BLaER1 treated with 17β-estradiol and CSF1 and Interleukin-3, amounts not matched to agents 10 nM and 100 nM (cell line): ENCODE results near the gene DTNA.

Experiments used
- H3K27ac ChIP-seq, 11 experiments: shearing (Covaris generic); formaldehyde crosslinking; 2 replicates each; pipeline ENCODE4 v1.8.1; 2022
- H3K27me3 ChIP-seq, 11 experiments: shearing (Covaris generic); formaldehyde crosslinking; 2 replicates each; pipeline ENCODE4 v1.8.1; 2022
- H3K36me3 ChIP-seq, 11 experiments: shearing (Covaris generic); formaldehyde crosslinking; 2 replicates each; pipeline ENCODE4 v1.8.1; 2022
- H3K4me1 ChIP-seq, 10 experiments: shearing (Covaris generic); formaldehyde crosslinking; 2 replicates each; pipeline ENCODE4 v1.8.1; 2022
- H3K4me2 ChIP-seq, 11 experiments: shearing (Covaris generic); formaldehyde crosslinking; 2 replicates each; pipeline ENCODE4 v1.8.1; 2022
- H3K4me3 ChIP-seq, 10 experiments: shearing (Covaris generic); formaldehyde crosslinking; 2 replicates each; pipeline ENCODE4 v1.8.1; 2022
- H3K9ac ChIP-seq, 11 experiments: shearing (Covaris generic); formaldehyde crosslinking; 2 replicates each; pipeline ENCODE4 v1.8.1; 2022
- H3K9me3 ChIP-seq, 11 experiments: shearing (Covaris generic); formaldehyde crosslinking; replicated peaks in 1 of 11; 2 replicates each; pipeline ENCODE4 v1.8.1; 2022
- H4K20me1 ChIP-seq, 11 experiments: shearing (Covaris generic); formaldehyde crosslinking; 2 replicates each; pipeline ENCODE4 v1.8.1; 2022
- Cebpa-rat ChIP-seq, 11 experiments: shearing (Covaris generic); IDR thresholded peaks; 2 replicates each; pipeline ENCODE4 v1.8.1; 2022

DTNA gene

GRCh38 chr18:34926683-34927082 lies 216.6 kb downstream of the DTNA start:
- H3K4me3 ChIP-seq = no peak overlapping the region
- no peak overlapping the region for H3K9ac ChIP-seq
- no peaks in the 10 kb centered on the region for H3K36me3 ChIP-seq
- H3K4me1 ChIP-seq = no peaks in the 10 kb centered on the region
- H4K20me1 ChIP-seq = no peaks in the 10 kb centered on the region
- H3K9me3 ChIP-seq = no peaks in the 10 kb centered on the region
- no peak overlapping the region for H3K4me2 ChIP-seq
- no peak for TF ChIP-seq Cebpa-rat (IDR thresholded peaks at IDR 0.05)
- no peaks in the 10 kb centered on the region for H3K27me3 ChIP-seq
- no peak overlapping the region for H3K27ac ChIP-seq

GRCh38 chr18:34928088-34928753 lies 218.1 kb downstream of the DTNA start:
- H3K4me3 ChIP-seq = no peak overlapping the region
- H3K27ac ChIP-seq = no peak overlapping the region
- no peak for TF ChIP-seq Cebpa-rat (IDR thresholded peaks at IDR 0.05)
- no peaks in the 10 kb centered on the region for H3K9me3 ChIP-seq
- no peak overlapping the region for H3K4me2 ChIP-seq
- H3K27me3 ChIP-seq = no peaks in the 10 kb centered on the region
- H3K9ac ChIP-seq = no peak overlapping the region
- no peaks in the 10 kb centered on the region for H3K36me3 ChIP-seq
- no peaks in the 10 kb centered on the region for H4K20me1 ChIP-seq
- no peaks in the 10 kb centered on the region for H3K4me1 ChIP-seq

- Histone ChIP-seq H3K9ac (no peak overlapping the region), H3K27ac (no peak overlapping the region), H3K9me3 (no peaks in the 10 kb centered on the region), H4K20me1 (no peaks in the 10 kb centered on the region), H3K27me3 (no peaks in the 10 kb centered on the region), H3K36me3 (no peaks in the 10 kb centered on the region), H3K4me1 (no peaks in the 10 kb centered on the region), H3K4me3 (no peak overlapping the region), H3K4me2 (no peak overlapping the region)
- no peak for TF ChIP-seq Cebpa-rat (IDR thresholded peaks at IDR 0.05)
These were observed 218.7 kb downstream of the DTNA start for GRCh38 chr18:34928754-34929335.

- no peak overlapping the region for H3K4me2 ChIP-seq
- no peaks in the 10 kb centered on the region for H3K36me3 ChIP-seq
- no peaks in the 10 kb centered on the region for H3K27me3 ChIP-seq
- H3K9ac ChIP-seq = no peak overlapping the region
- H3K4me3 ChIP-seq = no peak overlapping the region
- no peak for TF ChIP-seq Cebpa-rat (IDR thresholded peaks at IDR 0.05)
- H3K27ac ChIP-seq = no peak overlapping the region
- H3K4me1 ChIP-seq = no peaks in the 10 kb centered on the region
- H3K9me3 ChIP-seq = no peaks in the 10 kb centered on the region
- H4K20me1 ChIP-seq = no peaks in the 10 kb centered on the region
These were observed 219.3 kb downstream of the DTNA start for GRCh38 chr18:34929336-34929780.

GRCh38 chr18:34932363-34932762 lies 222.3 kb downstream of the DTNA start:
- Histone ChIP-seq H3K27ac (no peak overlapping the region), H3K4me2 (no peak overlapping the region), H3K9me3 (no peaks in the 10 kb centered on the region), H3K27me3 (no peaks in the 10 kb centered on the region), H3K4me1 (no peaks in the 10 kb centered on the region), H3K9ac (no peak overlapping the region), H3K36me3 (no peaks in the 10 kb centered on the region), H4K20me1 (no peaks in the 10 kb centered on the region), H3K4me3 (no peak overlapping the region)
- no peak for TF ChIP-seq Cebpa-rat (IDR thresholded peaks at IDR 0.05)

- Histone ChIP-seq H3K9ac (no peak overlapping the region), H3K4me3 (no peak overlapping the region), H4K20me1 (no peaks in the 10 kb centered on the region), H3K9me3 (no peaks in the 10 kb centered on the region), H3K4me2 (no peak overlapping the region), H3K36me3 (no peaks in the 10 kb centered on the region), H3K27me3 (no peaks in the 10 kb centered on the region), H3K27ac (no peak overlapping the region), H3K4me1 (no peaks in the 10 kb centered on the region)
- no peak for TF ChIP-seq Cebpa-rat (IDR thresholded peaks at IDR 0.05)
These were observed 222.8 kb downstream of the DTNA start for GRCh38 chr18:34932792-34933466.

- Histone ChIP-seq H3K4me1 (no peaks in the 10 kb centered on the region), H3K9ac (no peak overlapping the region), H4K20me1 (no peaks in the 10 kb centered on the region), H3K27me3 (no peaks in the 10 kb centered on the region), H3K27ac (no peak overlapping the region), H3K36me3 (no peaks in the 10 kb centered on the region), H3K4me2 (no peak overlapping the region), H3K9me3 (no peaks in the 10 kb centered on the region), H3K4me3 (no peak overlapping the region)
- TF ChIP-seq Cebpa-rat (IDR thresholded peaks at IDR 0.05) = no peak
These were observed 224.0 kb downstream of the DTNA start for GRCh38 chr18:34933909-34934661.

GRCh38 chr18:34936772-34937171 lies 226.7 kb downstream of the DTNA start:
- Histone ChIP-seq H3K9ac (no peak overlapping the region), H3K4me2 (no peak overlapping the region), H3K4me3 (no peak overlapping the region), H3K36me3 (no peaks in the 10 kb centered on the region), H3K27ac (no peak overlapping the region), H3K4me1 (no peaks in the 10 kb centered on the region), H3K9me3 (no peaks in the 10 kb centered on the region), H3K27me3 (no peaks in the 10 kb centered on the region), H4K20me1 (no peaks in the 10 kb centered on the region)
- no peak for TF ChIP-seq Cebpa-rat (IDR thresholded peaks at IDR 0.05)

GRCh38 chr18:34938090-34938489 lies 228.0 kb downstream of the DTNA start:
- H3K4me1 ChIP-seq = no peaks in the 10 kb centered on the region
- no peaks in the 10 kb centered on the region for H3K9me3 ChIP-seq
- no peak for TF ChIP-seq Cebpa-rat (IDR thresholded peaks at IDR 0.05)
- H3K4me3 ChIP-seq = no peak overlapping the region
- H3K27ac ChIP-seq = no peak overlapping the region
- no peaks in the 10 kb centered on the region for H4K20me1 ChIP-seq
- no peaks in the 10 kb centered on the region for H3K36me3 ChIP-seq
- no peak overlapping the region for H3K4me2 ChIP-seq
- no peaks in the 10 kb centered on the region for H3K27me3 ChIP-seq
- H3K9ac ChIP-seq = no peak overlapping the region
